Activated naive CD8-positive, alpha-beta T cell treated with anti-CD3 and anti-CD28 coated beads, Interleukin-2, amount 10 ng/mL, durations not matched to agents 7 days and 5 days (primary cell): ENCODE measurements around the gene TNNI3. TPM values are rescaled to one million over a fixed set of nuclear protein-coding genes. Genes with fewer than 3 reads are reported as not detected.

Source experiments
- ATAC-seq: fragments of 150-1000 bp; cut with Tn5 transposase; one replicate; pipeline ENCODE4 v1.10.0; 2021; ENCODE audit warnings: low read depth, moderate library complexity
- POLR2A ChIA-PET: fragments of 350-600 bp; sonication (Branson Sonifier 250); formaldehyde crosslinking; loops from one replicate; lab custom pipeline; 2021; ENCODE audit warnings: antibody characterized with exemption; lab: Charles Lee
- DNase-seq: peaks from one replicate; pipeline ENCODE4 v3.0.0; 2021
- H3K27ac Mint-ChIP-seq: one replicate; pipeline ENCODE4 v1.8.0; 2022; ENCODE audit warnings: mild to moderate bottlenecking, mixed read lengths
- H3K27me3 Mint-ChIP-seq: one replicate; pipeline ENCODE4 v1.8.0; 2022; ENCODE audit warnings: mild to moderate bottlenecking, moderate library complexity, mixed read lengths
- H3K36me3 Mint-ChIP-seq: one replicate; pipeline ENCODE4 v1.8.0; 2021; ENCODE audit warnings: mild to moderate bottlenecking, mixed read lengths
- H3K4me1 Mint-ChIP-seq: one replicate; pipeline ENCODE4 v1.8.0; 2021; ENCODE audit warnings: mixed read lengths
- H3K4me3 Mint-ChIP-seq: one replicate; pipeline ENCODE4 v1.8.0; 2022; ENCODE audit warnings: mild to moderate bottlenecking, moderate library complexity, mixed read lengths
- H3K9me3 Mint-ChIP-seq: one replicate; pipeline ENCODE4 v1.8.0; 2021; ENCODE audit warnings: mixed read lengths
- total RNA-seq, 2 experiments: library from RNA; stranded (reverse); gene quantifications; one replicate each; pipeline ENCODE4 v1.2.3, GENCODE V29; 2021

The TNNI3 gene
- total RNA-seq, 2 experiments from 2014 or later = not detected

DNA sequence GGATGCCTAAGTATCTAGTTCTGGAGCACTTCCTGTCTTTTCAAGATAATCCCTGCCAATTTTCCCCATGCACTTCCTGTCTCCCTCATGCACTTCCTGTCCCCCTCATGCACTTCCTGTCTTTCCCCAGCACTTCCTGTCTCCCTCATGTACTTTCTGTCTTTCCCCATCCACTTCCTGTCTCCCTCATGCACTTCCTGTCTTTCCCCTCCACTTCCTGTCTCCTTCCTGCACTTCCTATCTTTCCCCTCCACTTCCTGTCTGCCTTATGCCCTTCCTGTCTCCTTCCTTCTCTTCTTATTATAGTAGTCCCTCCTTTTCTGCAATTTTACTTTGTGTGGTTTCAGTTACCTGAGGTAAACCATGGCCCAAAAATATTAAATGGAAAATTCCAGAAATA is 5.5 kb downstream of the TNNI3 start:
- Mint-ChIP-seq H3K4me1 (peaks cover 16% of the 10 kb centered on the region), H3K27me3 (peaks cover 33% of the 10 kb centered on the region), H3K4me3 (no peak overlapping the region), H3K36me3 (peaks cover 5% of the 10 kb centered on the region), H3K27ac (peak overlapping the region; percentile 92), H3K9me3 (peaks cover 14% of the 10 kb centered on the region)
- ATAC-seq = no peak
- POLR2A ChIA-PET = no interaction called here
- DNase-seq = no peak

DNA sequence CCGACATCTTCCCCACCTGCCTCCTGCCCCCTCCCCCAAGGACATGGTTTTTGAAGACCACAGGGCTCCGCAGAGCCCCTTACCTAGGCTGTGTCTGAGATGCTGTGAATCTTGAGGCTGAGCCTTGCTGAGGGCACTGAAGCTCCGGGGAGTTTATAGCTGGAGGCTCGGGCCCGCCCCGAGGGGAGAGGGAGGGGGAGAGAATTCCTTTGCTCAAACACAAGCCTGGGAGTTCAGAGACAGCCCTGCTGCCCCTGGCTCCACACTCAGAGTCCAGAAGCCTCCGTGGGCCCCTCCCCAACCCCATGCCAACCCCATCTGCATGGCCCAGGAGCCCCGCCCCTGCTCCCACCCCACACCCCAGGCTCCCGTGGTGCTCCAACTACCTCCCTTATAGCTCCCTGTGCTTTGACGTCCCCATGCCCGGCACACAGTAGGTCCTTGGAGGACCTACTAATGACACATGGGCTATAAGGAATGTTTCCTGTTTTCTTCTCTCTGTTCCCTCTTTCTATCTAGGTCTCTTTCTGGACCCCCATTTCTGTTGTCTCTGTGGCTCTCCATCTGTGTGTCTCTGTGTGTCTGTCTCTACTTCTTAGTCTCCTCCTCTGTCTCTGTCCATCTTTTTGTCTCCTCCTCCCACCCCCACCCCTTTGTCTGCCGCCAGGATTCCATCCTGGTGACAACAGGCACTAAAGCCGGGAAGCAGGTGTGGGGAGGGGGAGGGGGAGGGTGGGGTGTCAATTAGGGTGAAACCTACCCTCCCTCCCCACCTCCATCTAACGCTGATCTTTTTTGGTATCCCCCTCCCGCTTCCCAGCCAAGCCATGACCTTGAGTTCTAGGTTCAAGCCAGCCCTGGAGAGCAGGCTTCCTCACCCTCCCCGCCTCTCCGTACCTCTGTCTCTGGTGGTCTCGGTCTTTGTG is 8.2 kb downstream of the TNNI3 start, which contains the start of gene TNNT1:
TSS of gene TNNT1 (minus strand) at position 129 of the 926 bp plus-strand sequence. CDS start 2,049 bp downstream, outside the sequence.
- peaks cover 5% of the 10 kb centered on the region for H3K36me3 Mint-ChIP-seq
- peaks cover 14% of the 10 kb centered on the region for H3K9me3 Mint-ChIP-seq
- no peak within 1 kb of the TSS for H3K4me3 Mint-ChIP-seq
- no peak for ATAC-seq
- POLR2A ChIA-PET = no interaction called here
- H3K27ac Mint-ChIP-seq = no peak within 1 kb of the TSS
- H3K27me3 Mint-ChIP-seq = peaks cover 44% of the 10 kb centered on the region
- DNase-seq = no peak
- H3K4me1 Mint-ChIP-seq = peaks cover 14% of the 10 kb centered on the region

DNA sequence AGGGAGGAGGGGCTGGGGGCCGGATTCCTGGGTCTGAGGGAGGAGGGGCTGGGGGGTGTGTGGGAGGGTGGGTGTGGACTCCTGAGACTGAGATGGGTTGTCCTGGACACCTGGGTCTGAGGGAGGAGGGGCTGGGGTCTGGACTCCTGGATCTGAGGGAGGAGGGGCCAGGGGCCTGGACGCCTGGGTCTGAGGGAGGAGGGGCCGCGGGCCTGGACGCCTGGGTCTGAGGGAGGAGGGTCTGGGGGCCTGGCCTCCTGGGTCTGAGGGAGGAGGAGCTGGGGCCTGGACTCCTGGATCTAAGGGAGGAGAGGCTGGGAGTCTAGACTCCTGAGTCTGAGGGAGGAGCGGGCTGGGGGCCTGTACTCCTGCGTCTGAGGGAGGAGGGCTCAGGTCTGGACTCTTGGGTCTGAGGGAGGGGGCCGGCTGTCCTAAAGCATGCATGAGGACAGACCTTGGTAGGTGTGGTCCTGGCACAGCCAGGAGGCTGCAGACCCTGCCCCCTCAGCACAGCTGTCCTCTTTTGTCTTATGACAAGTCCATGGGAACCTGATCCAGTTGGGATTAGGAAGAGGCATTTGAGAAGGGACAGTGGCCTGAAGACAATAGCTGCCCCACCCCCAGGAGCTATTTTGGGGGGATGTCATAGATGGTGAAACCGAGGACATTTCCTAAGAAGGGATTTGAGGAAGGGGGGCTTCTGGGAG is 9.8 kb downstream of the TNNI3 start:
- Mint-ChIP-seq H3K9me3 (peaks cover 9% of the 10 kb centered on the region), H3K36me3 (peaks cover 5% of the 10 kb centered on the region), H3K4me3 (no peak overlapping the region), H3K27ac (no peak overlapping the region), H3K4me1 (peaks cover 7% of the 10 kb centered on the region), H3K27me3 (peaks cover 54% of the 10 kb centered on the region)
- no peak for DNase-seq
- POLR2A ChIA-PET = no interaction called here
- no peak for ATAC-seq

DNA sequence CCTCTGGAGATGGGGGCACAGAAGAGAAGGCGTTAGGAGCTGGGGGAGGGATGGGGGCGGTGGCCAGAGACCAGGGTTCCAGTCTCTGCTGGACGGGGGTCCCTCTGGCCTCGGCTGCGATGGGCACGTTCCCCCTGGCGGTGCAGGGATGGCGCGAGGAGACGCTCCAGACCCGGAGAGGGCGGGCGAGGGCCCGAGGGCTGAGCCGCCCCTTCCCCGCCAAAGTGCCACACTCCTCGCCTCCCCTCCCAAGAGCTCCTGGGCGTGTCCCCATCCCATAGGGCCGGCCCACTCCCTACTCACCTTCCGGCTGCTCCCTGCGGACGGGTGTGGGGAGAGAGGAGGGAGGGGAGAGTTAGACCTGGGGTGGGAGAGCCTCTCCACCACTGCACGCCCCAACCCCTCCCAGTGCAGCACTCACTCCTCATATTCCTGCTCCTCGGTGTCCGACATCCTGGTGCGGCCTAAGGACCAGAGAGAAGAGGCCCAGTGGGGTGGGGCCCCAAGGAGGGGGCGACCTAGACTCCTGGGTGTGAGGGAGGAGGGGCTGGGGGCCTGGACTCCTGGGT is 10.7 kb downstream of the TNNI3 start:
- DNase-seq (no peak), ATAC-seq (no peak)
- peaks cover 2% of the 10 kb centered on the region for H3K4me1 Mint-ChIP-seq
- no peak overlapping the region for H3K27ac Mint-ChIP-seq
- peaks cover under 1% of the 10 kb centered on the region for H3K36me3 Mint-ChIP-seq
- peaks cover 62% of the 10 kb centered on the region for H3K27me3 Mint-ChIP-seq
- POLR2A ChIA-PET = no interaction called here
- no peak overlapping the region for H3K4me3 Mint-ChIP-seq
- H3K9me3 Mint-ChIP-seq = peaks cover 4% of the 10 kb centered on the region

DNA sequence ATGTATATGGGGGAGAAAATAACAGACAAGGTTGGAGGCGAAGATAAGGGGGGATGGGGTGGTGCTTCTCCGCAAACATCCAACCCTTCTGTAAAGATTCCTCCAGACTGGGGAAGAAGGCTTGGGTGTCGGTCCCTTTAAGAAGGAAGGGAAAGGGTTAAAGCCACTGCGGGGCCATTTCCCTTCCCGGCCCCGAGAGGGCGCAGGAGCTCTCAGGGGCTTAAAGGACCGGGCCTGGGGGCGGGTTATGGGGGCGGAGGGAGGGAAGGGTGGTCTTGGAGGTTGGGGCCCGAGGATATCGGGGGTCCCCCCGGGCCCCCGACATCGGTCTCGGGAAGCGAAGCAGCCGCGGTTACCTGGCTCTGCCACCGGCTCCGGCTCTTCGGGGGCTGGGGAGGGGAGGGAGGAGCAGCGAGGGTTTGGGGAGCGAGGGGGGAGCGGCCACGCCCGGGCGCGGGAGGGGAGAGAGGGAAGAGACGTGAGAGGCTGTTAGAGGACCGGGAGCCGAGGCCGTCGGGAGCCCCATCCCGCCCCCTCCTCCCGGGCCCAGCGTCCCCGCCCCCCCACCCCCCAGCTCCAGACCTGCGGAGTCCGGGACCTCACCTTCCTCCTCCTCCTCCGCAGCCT is 11.3 kb downstream of the TNNI3 start:
- Mint-ChIP-seq H3K27ac (no peak overlapping the region), H3K9me3 (no peaks in the 10 kb centered on the region), H3K27me3 (peaks cover 68% of the 10 kb centered on the region), H3K4me1 (peaks cover 1% of the 10 kb centered on the region), H3K36me3 (no peaks in the 10 kb centered on the region), H3K4me3 (peak overlapping the region; percentile 54)
- DNase-seq (peak; percentile 62), ATAC-seq (peak; percentile 22)
- POLR2A ChIA-PET = no interaction called here

DNA sequence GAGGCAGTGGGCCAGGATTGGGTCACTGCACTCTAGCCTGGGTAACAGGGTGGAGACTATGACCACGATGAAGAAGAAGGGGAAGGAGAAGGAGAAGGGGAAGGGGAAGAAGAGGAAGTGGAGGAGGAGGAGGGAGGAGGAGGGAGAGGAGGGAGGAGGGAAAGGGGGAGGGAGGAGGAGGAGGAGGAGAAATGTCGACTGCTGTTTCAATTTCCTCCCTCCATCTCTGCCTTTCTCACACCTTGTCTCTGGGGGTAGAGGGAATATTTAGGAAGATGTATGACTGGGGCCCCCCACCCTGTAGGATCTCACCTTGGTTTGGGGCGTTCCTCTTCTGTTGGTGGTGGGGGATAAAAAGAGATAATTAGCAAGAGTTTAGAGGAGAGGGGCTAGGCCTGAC is 12.3 kb downstream of the TNNI3 start:
- DNase-seq (no peak), ATAC-seq (no peak)
- H3K36me3 Mint-ChIP-seq = no peaks in the 10 kb centered on the region
- H3K4me1 Mint-ChIP-seq = peaks cover 3% of the 10 kb centered on the region
- H3K4me3 Mint-ChIP-seq = no peak overlapping the region
- no peaks in the 10 kb centered on the region for H3K9me3 Mint-ChIP-seq
- POLR2A ChIA-PET = no interaction called here
- H3K27me3 Mint-ChIP-seq = peaks cover 69% of the 10 kb centered on the region
- peak overlapping the region; percentile 14 for H3K27ac Mint-ChIP-seq

DNA sequence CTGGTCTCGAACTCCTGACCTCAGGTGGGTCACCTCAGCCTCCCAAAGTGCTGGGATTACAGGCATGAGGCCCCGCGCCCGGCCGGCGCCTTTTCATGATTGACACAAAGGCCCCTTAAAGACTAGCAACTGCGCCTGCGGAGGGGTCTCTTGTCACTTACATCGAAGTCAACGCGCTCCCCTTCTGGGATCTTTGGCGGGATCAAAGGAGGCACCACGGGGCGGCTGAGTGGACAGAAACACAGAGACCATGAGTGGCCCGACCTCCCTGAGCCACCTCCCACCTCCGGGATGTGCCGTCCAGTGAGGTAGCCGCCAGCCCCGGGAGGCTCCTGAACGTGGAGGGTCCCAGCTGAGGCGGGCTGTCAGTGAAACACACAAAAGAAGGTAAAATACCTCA is 15.8 kb downstream of the TNNI3 start:
- Mint-ChIP-seq H3K4me1 (peaks cover 3% of the 10 kb centered on the region), H3K4me3 (no peak overlapping the region), H3K9me3 (no peaks in the 10 kb centered on the region), H3K27me3 (peaks cover 48% of the 10 kb centered on the region), H3K36me3 (no peaks in the 10 kb centered on the region), H3K27ac (no peak overlapping the region)
- DNase-seq = no peak
- no peak for ATAC-seq
- POLR2A ChIA-PET = interaction anchor here (1.2 to 1.7 kb wide), 2 partner anchors 117 to 242 kb away, joined by 4 read pairs; partner anchors contain the start of genes PPP6R1 and TMEM238

DNA sequence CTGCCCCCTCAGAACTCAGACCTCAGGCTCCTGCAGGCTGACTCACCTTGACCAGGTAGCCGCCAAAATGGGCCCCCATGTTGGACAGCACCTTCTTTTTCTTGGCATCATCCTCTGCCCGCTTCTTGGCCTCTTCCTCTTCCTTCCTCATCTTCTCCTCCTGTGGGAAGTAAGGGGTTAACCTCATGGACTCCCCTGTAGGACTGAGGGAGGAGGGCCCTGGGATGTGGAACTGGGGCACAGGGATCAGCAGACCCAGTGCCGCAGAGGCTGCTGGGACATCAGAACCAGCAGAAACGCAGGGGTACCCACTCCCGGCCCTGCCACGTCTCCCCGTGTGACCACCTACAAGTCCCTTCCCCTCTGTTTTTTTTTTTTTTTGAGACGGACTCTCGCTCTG is 19.6 kb downstream of the TNNI3 start:
- DNase-seq (no peak), ATAC-seq (no peak)
- POLR2A ChIA-PET = no interaction called here
- H3K36me3 Mint-ChIP-seq = no peaks in the 10 kb centered on the region
- peaks cover 40% of the 10 kb centered on the region for H3K27me3 Mint-ChIP-seq
- H3K9me3 Mint-ChIP-seq = no peaks in the 10 kb centered on the region
- H3K4me3 Mint-ChIP-seq = no peak overlapping the region
- H3K4me1 Mint-ChIP-seq = peaks cover 3% of the 10 kb centered on the region
- no peak overlapping the region for H3K27ac Mint-ChIP-seq

DNA sequence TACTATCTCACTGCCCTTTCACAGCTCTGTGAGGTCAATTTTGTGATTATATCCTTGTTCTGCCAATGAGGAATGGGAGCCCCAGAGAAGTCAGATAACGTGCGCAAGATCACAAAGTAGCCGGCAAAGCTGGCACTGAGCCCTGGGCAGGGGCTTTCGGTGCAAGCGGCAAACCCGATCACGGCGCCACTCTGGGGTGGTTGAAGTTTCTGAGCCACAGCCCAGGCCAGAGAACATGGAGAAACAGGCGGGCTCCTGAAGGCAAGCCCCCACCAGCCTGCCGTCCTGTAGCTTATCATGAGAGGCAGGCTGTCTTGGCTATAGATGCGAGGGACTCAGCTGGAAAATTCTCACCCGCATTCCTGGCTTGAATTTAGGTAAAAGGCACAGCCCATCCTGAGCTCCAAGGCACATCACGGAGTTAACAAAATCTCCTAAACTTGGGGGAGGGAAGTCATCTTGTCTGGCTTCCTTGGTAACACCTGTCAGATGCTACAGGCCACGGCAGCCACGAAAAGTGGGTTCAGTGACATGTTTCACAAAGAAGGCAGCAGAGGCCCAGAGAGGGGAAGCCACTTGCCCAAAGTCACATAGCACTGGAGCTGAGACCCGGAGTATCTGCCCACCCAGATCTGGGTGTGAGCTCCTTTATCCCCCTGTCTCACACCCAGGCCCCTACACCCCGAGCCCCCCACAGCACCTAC is 21.0 kb downstream of the TNNI3 start:
- peaks cover 37% of the 10 kb centered on the region for H3K27me3 Mint-ChIP-seq
- peaks cover 3% of the 10 kb centered on the region for H3K4me1 Mint-ChIP-seq
- POLR2A ChIA-PET = no interaction called here
- ATAC-seq = no peak
- no peak overlapping the region for H3K4me3 Mint-ChIP-seq
- no peak overlapping the region for H3K27ac Mint-ChIP-seq
- no peaks in the 10 kb centered on the region for H3K36me3 Mint-ChIP-seq
- no peak for DNase-seq
- no peaks in the 10 kb centered on the region for H3K9me3 Mint-ChIP-seq

DNA sequence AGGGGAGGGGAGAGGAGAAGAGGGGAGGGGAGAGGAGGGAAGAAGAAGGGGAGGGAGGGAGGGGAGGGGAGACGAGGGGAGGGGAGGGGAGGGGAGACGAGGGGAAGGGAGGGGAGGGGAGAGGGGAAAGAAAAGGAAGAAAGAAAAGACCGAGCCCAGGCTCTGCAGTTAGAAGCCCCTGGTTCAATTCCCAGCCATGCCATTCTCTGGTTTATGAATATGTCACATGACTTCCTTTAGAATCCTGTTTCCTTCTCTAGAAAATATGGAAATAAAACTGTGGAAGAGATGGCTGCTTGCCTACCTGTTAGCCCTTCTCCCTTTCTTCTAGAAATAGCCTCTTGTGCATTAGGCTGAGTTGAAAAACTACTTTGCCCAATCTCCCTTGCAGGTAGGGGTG is 22.8 kb downstream of the TNNI3 start:
- POLR2A ChIA-PET = no interaction called here
- peaks cover 36% of the 10 kb centered on the region for H3K27me3 Mint-ChIP-seq
- H3K27ac Mint-ChIP-seq = no peak overlapping the region
- DNase-seq (no peak), ATAC-seq (no peak)
- H3K4me1 Mint-ChIP-seq = peaks cover 2% of the 10 kb centered on the region
- H3K36me3 Mint-ChIP-seq = no peaks in the 10 kb centered on the region
- H3K4me3 Mint-ChIP-seq = no peak overlapping the region
- H3K9me3 Mint-ChIP-seq = no peaks in the 10 kb centered on the region

DNA sequence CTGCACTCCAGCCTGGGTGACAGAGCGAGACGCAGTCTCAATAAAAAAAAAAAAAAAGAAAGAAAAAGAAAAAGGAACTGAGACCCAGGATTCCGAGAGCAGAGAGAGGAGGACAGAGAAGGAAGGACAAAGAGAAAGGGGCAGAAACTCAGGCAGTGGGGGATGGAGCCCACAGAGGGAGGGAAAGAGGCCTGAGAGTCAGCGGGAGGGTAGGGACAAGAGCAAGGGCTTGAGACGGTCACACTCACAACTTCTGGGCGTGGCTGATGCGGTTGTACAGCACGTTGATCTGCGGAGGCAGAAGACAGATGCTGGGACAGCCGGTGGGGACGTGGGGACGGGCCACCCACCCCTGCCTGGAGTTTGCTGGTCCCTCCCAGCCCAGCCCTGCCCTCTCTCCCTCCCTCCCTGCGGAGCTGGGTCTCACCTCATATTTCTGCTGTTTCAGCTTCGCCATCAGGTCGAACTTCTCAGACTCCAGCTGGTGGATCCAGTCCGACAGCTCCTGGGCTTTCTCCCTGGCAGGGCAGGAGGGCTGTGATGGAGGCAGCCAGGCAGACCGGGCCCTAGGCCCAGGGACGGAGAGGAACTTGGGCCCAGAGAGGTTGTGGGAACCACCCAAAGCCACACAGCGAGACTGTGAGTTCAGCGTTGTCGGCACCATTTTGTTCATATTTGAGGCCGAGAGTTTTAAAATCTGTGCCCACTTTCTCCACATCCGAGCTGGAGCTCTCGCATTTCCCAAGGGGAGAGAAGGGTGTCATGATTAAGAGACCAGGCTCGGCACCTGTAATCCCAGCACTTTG is 23.7 kb downstream of the TNNI3 start:
- POLR2A ChIA-PET = no interaction called here

DNA sequence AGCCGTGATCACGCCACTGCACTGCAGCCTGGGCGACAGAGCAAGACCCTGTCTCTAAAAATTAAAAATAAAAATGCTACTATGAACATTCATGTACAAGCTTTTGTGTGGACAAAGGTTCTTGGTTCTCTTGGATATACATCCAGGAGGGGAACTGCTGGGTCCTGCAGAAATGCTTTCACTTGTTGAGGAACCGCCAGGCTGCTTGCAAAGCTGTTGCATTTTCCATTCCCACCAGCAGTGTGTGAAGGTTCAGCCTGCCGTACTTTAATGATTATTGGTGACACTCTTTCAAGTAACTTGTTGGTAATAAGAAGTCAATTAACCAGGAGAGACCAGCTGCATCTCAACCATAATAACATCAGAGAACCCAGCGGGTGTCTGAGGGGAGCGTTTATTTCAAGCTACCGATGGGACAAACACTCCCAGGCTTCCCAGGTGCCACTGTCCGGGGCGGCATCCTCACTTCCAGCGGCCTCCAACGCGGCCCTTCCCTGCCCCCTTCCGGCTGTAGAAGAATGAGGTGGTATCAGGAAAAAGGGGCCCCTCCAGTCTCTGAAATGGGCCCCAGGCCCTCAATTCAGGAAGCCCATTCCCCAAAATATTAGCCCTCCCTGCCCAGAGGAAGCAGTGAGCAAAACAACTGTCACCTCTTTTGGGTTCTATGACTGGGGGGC is 24.9 kb downstream of the TNNI3 start:
- POLR2A ChIA-PET = no interaction called here
- peaks cover 30% of the 10 kb centered on the region for H3K27me3 Mint-ChIP-seq
- H3K9me3 Mint-ChIP-seq = no peaks in the 10 kb centered on the region
- no peak for ATAC-seq
- no peak overlapping the region for H3K27ac Mint-ChIP-seq
- H3K4me1 Mint-ChIP-seq = peaks cover 2% of the 10 kb centered on the region
- no peaks in the 10 kb centered on the region for H3K36me3 Mint-ChIP-seq
- DNase-seq = no peak
- H3K4me3 Mint-ChIP-seq = no peak overlapping the region

More for the DNA sequence above, 23.7 kb downstream of the TNNI3 start:
- Mint-ChIP-seq H3K27me3 (peaks cover 36% of the 10 kb centered on the region), H3K27ac (no peak overlapping the region), H3K9me3 (no peaks in the 10 kb centered on the region), H3K36me3 (no peaks in the 10 kb centered on the region), H3K4me1 (peaks cover 2% of the 10 kb centered on the region), H3K4me3 (no peak overlapping the region)
- DNase-seq = no peak
- ATAC-seq = no peak
